Putamen (tissue), 1 donor: Measurements from ENCODE around the gene TMEM255B.
"Not testable (repeated sequence)": the region's sequence is repeated elsewhere in the genome, so short reads cannot be mapped to it uniquely, and the experiment has no call there.

Source experiments
- DNase-seq: peaks from one replicate; pipeline ENCODE4 v3.0.0-alpha.2; 2016; ENCODE audit warnings: low spot score

The TMEM255B gene

DNA sequence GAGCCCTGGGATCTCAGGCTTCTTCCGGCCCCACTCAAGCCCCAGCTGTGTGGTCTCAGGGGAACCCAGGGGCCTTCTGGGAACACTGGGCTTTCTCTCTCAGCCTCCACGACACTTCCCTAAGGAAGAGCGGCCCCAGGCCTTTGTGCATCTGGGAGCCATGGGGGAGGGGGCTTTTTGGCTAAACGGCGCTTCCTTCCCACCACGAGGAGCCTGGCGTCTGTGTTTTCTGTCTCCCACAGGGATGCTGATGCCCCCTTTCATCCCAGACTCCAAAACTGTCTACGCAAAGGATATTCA lies 24.2 kb upstream of the TMEM255B start:
- DNase-seq: no peak

- DNase-seq: no peak
These were observed 23.8 kb upstream of the TMEM255B start for GRCh38 chr13:113735194-113735593.

DNA sequence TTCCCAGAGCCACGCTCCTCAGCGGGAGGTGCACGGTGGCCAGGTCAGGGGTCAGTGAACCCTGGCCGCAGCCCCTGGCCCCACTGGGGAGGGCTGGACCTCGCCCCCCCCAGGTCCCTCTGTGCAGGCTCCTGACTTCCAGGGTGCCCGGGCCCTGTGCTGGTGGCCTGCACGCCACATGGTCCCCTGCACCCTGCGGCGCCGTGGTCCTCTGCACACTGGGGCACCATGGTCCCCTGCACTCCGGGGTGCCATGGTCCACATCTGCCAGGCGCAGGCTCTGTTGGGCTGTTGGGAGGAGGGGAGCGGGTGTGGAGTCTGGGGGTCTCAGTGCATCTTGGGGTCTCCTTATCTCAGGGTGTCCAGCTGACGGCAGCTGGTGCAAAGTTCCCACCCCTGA lies 23.3 kb upstream of the TMEM255B start:
- DNase-seq: no peak

- no peak for DNase-seq
These were observed 22.7 kb upstream of the TMEM255B start for GRCh38 chr13:113736258-113736731.

- no peak for DNase-seq
These were observed 21.2 kb upstream of the TMEM255B start for GRCh38 chr13:113737803-113738202.

GRCh38 chr13:113739527-113740285 lies 19.3 kb upstream of the TMEM255B start:
- no peak for DNase-seq

DNA sequence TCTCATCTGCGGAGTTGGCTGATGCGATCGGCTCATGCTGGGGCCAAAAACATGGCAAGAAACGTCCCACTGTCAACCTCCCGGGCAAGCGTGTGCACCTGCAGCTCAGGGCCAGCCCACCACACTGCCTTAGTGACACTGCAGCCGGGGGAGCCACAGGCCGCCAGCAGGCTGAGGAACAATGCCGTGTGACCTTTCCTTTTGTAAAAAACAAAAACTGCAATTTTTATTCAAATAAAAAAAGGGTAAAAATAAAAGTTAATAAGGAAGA lies 18.8 kb upstream of the TMEM255B start:
- DNase-seq: no peak

DNA sequence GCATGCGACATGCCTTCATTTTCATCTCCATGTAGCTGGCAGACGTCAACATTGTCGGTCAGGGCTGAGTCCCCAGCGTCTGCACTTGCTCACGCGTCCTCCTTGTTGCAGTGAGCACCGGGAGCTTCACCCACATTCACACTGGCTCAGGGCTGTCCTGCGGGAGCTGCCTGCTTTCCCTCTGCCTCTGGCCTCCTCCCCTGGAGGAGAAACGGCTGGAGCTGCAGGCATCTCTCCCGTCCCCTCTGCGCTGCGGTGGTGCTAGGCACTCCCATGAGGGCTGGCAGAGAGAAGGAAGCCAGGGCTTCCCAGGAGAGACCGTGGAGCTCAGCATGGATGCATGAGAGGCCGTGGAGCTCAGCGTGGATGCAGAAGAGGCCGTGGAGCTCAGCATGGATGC lies 18.4 kb upstream of the TMEM255B start:
- DNase-seq: no peak

DNA sequence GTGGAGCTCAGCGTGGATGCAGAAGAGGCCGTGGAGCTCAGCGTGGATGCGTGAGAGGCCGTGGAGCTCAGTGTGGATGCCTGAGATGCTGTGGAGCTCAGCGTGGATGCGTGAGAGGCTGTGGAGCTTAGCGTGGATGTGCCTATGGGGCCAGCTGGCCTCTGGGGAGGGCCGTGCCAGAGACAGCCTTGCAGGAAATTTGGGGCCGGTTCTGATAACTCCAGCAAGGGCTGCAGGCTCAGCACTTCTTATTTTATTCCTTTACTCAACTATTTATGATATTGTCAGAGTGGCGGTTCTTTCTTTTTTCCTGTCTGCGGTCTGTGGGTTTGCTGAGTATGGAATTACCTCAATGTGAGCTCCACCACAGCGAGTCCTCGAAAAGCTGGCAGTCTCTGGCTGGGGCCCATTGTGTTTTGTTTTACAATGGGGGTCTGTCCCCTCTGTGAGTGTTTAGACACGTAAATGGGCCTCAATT lies 17.8 kb upstream of the TMEM255B start:
- no peak for DNase-seq

DNA sequence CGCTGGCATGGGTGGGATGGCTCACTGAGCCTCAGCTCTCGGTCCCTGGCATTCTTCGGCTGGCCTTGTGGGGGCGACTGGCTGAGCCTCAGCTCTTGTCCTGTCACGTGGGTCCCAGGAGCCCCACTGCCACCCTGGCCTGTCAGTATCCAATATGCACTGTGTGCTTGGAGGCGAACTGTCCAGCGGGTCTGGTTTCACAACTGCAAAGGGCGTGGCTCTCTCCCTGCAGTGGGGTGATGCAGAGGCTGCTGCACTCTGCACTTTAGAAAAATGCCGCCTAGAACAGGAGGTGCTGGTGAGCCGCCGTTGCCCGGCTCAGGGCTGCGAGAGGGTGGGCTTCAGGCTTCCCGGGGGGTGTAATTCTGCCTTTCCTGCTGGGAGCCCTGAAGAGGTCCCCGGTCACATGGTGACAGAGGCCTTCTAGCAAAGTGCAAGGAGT lies 17.0 kb upstream of the TMEM255B start:
- DNase-seq: no peak

GRCh38 chr13:113742445-113743120 lies 16.4 kb upstream of the TMEM255B start:
- DNase-seq: no peak

DNA sequence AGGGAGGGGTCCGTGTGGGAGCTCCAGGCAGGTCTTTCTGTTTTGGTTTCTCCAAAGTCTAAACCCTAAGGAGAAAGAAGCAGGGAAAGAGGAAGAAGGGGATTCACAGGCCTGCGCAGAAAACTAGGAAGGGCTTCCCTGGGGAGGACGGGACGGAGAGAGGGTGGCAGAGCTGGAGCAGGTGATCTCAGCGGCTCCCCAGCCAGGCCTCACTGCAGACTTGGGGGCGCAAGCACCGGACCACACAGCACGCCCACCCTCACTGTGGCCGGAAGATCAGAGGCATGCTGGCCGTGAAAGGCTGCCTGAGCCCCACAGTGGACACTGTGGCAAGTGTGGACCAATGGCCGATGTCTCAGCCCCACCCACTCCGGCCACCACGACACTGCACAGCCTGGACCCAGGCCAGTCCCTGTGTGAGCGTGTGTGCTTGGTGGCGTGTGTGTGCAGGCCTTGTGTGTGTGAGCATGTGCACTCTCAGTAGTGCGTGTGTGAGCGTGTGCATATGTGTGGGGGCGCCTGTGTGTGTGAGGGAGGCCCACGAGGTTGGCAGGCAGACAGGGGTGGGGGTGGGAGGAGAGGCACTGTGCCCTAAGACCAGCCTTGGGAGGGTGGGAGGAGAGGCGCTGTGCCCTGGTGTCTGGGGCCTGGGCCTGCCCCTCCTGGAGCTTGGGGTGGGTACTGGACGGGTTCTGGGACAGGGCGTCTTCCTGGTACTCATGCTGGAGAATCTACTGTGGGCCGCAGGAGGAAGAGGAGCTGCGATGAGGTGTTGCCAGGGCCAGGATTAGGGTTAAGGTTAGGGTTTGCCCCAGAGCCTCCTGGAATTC lies 15.4 kb upstream of the TMEM255B start:
- no peak for DNase-seq

- no peak for DNase-seq
These were observed 14.6 kb upstream of the TMEM255B start for GRCh38 chr13:113744197-113745000.

DNA sequence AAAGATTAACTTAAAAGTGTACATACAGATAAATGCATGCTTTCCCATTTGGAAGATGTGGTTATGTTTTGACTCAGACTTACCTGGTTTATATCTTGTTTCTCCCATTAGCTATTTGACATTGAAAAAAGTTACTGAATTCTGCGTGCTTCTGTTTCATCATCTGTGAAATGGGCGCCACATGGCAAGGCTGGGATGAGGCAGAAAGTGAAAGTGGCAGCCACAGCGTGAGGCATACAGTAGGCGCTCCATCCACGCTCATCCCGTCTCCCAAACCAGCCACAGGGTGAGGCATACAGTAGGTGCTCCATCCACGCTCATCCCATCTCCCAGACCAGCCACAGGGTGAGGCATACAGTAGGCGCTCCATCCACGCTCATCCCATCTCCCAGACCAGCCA lies 14.0 kb upstream of the TMEM255B start:
- DNase-seq: no peak

DNA sequence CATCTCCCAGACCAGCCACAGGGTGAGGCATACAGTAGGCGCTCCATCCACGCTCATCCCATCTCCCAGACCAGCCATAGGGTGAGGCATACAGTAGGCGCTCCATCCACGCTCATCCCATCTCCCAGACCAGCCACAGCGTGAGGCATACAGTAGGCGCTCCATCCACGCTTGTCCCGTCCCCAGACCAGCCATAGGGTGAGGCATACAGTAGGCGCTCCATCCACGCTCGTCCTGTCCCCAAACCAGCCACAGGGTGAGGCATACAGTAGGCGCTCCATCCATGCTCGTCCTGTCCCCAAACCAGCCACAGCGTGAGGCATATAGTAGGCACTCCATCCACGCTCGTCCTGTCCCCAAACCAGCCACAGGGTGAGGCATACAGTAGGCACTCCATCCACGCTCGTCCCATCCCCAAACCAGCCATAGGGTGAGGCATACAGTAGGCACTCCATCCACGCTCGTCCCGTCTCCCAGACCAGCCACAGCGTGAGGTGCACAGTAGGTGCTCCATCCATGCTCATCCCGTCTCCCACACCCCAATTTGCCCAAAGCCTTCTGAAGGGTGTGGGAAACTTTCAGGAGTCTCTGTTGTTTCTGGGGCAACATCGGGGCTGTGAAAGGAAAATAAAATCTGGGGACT lies 13.4 kb upstream of the TMEM255B start:
- not testable (repeated sequence) for DNase-seq

DNA sequence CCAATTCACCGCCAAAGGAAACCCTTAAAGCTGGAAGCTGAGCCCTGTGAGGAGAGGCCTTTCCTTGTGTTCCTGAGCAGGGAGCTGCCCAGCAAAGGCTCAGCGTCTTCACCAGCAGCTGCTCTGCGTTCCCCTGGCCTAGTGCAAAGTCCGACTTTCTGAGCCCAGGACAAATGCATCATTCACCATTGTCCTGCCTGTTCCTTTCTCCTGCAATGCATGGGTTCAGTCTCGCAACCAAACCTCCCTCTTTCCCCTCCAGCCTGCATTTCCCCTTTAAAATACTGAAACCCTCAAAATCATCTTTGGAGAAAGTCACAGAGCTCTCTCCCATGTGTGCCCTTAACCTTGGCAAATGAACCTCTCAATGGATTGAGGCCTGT lies 12.9 kb upstream of the TMEM255B start:
- no peak for DNase-seq

DNA sequence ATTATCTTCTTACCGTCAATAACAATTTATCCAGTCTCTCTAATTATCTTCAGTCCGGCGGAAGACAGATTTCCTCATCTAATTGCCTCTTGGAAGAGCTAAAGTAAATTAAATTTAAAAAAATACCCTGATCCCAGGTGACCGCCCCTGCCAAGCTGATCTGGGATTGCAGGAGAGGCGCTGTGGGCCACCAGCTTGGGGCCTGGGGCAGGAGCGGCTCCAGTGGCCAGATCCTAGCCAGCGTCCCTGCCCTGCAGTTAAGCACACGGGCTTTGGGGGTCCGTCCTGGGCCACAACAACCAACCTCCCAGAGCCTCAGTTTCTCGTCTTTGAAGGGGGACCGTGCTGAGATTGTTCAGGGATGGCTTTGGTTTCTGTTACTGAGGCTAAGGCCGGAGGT lies 12.4 kb upstream of the TMEM255B start:
- DNase-seq: no peak

DNA sequence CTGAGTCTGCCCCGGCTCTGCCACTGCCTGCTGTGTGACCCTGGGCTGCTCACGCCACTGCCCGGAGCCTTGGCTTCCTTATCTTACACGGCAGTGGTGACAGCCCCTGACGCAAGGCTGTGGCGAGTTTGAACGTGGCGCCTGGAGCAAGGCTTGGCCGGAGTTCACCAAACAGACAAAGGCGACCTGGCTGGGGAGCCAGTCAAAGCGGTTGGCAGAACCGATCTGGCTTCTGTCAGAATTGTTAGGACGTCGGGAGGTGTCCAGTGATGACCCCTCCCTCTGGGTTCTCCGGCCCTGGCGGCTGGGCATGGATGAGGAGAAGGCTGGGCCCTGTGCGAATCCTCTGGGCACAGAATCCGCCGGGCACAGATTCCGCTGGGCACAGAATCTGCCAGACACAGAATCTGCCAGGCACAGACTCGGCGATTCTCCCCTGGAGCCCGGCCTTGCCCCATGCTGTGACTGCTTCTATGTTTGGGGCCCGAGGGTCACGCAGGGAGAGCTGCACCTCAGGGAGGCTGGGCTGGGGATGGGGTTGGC lies 11.7 kb upstream of the TMEM255B start:
- DNase-seq: no peak

DNA sequence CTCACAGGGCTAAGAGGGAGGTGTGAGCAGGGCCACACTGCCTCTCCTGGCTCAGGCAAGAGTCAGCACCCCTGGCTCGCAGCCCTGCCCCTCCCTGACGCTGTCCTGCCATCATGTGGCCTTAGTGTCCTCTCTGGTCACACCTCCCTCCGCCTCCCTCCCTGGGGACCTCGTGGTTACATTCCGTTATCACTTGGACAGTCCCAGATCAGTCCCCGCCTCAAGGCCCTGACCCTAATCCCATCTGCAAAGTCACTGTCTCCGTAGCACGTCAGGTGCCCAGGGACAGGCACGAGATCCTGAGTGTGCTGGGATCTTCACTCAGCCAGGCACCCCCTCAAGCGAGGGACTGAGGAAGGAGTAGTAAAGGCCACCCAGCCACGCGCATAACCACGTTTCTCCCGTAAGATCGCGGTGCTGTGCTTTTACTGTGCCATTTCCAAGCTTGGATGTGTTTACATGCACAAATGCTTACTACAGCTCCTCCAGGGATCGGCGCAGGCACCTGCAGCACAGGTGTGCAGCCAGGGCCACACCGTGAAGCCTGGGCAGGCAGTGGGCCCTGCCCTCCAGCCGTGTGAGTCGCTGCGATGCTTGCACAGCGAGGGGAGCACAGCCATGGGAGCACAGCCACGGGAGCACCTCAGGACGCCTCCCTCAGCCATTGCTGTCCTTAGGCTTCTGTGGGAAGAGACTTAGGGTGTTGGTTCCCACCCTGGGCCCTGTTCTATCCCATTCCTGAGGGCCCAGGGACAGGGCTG lies 10.7 kb upstream of the TMEM255B start:
- DNase-seq: no peak

DNA sequence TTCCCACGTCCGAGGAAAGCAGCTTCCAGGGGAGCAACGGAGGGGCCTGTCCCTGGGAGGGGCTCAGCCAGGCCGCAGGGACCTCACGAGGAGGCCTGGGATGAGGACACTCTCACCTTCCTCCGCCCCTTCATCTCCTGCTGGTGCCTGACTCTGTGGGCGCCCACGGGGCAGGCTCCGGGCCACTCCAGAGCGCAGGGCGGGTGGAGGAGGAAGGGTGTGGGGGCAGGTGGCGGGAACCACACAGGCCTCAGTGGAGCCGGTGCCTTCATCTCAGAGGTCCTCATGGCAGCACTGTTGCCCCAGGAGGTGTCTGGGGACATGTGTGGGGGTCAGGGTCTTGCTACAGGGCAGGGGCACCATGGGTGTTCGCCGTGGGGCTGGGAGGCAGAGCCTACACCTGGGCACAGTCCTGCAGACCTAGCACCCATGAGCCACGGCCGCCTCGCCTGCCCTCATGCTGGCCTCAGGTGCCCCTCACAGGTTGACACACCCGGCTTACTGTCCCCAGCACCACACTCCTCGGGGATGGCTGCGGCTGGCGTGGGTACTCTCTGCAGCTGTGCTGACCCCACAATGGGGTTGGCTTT lies 10.1 kb upstream of the TMEM255B start:
- DNase-seq: no peak
